H1 (cell line): Measurements from ENCODE around the gene BOK. TPM values are rescaled to one million over a fixed set of nuclear protein-coding genes. Genes with fewer than 3 reads are reported as not detected.

Experiments used
- CTCF ChIA-PET: fragments of 300-600 bp; sonication (Branson Sonifier 250); formaldehyde crosslinking; loops from one replicate; lab custom pipeline; 2021; ENCODE audit not compliant: partially characterized antibody; lab: Charles Lee
- POLR2A ChIA-PET: fragments of 300-600 bp; sonication (Branson Sonifier 250); formaldehyde crosslinking; loops from one replicate; lab custom pipeline; 2021; ENCODE audit warnings: inconsistent platforms; ENCODE audit not compliant: partially characterized antibody; lab: Charles Lee
- DNase-seq, 2 experiments: peaks; one replicate each; pipeline versions ENCODE4 v3.0.0 to v3.0.0-alpha.2; 2010 to 2022; ENCODE audit warnings: low spot score in 2 of 2, low read depth in 1 of 2, mixed read lengths in 1 of 2
- FAIRE-seq: peaks from 2 replicates; lab custom pipeline; 2011; peaks lifted over from hg19 to GRCh38; lab: Jason Lieb, UNC
- H2AFZ ChIP-seq: 2 replicates; pipeline ENCODE4 v1.8.1; 2012; ENCODE audit warnings: low read length, inconsistent platforms
- H2AK5ac ChIP-seq: 2 replicates; pipeline ENCODE4 v1.6.1; 2013; ENCODE audit warnings: low read depth, low read length
- H2BK120ac ChIP-seq: replicated peaks from 2 replicates; pipeline ENCODE3; 2013; ENCODE audit warnings: low read depth, low read length, inconsistent platforms
- H2BK12ac ChIP-seq: 2 replicates; pipeline ENCODE4 v1.6.1; 2013; ENCODE audit warnings: low read depth, low read length
- H2BK15ac ChIP-seq: 2 replicates; pipeline ENCODE4 v1.6.1; 2013; ENCODE audit warnings: low read length
- H2BK20ac ChIP-seq: 2 replicates; pipeline ENCODE4 v1.6.1; 2013; ENCODE audit warnings: low read length
- H2BK5ac ChIP-seq: 2 replicates; pipeline ENCODE4 v1.6.1; 2013; ENCODE audit warnings: low read depth, low read length
- H3K14ac ChIP-seq: 2 replicates; pipeline ENCODE4 v1.6.1; 2013; ENCODE audit warnings: inconsistent platforms; ENCODE audit not compliant: insufficient read length
- H3K18ac ChIP-seq: 2 replicates; pipeline ENCODE4 v1.6.1; 2013; ENCODE audit warnings: low read length; ENCODE audit errors: extremely low read depth
- H3K23ac ChIP-seq: 2 replicates; pipeline ENCODE4 v1.6.1; 2013; ENCODE audit warnings: inconsistent platforms; ENCODE audit not compliant: insufficient read length
- H3K23me2 ChIP-seq: 2 replicates; pipeline ENCODE4 v1.6.1; 2013; ENCODE audit warnings: low read depth, low read length
- H3K27ac ChIP-seq: 2 replicates; pipeline ENCODE4 v1.6.1; 2011; ENCODE audit warnings: low read depth, low read length, inconsistent platforms
- H3K27me3 ChIP-seq, 4 experiments: replicated peaks in 1 of 4; 1 replicate in 1 of 4; 2 replicates in 3 of 4; pipeline versions ENCODE4 v1.6.1 to v1.8.1; 2011 to 2013; ENCODE audit warnings: low read length in 3 of 4, mild to moderate bottlenecking in 3 of 4, inconsistent platforms in 2 of 4, mixed read lengths in 2 of 4, moderate library complexity in 1 of 4; ENCODE audit not compliant: control insufficient read depth in 3 of 4, insufficient read depth in 3 of 4; ENCODE audit errors: extremely low read depth in 1 of 4
- H3K36me3 ChIP-seq, 4 experiments: 2 replicates each; pipeline versions ENCODE4 v1.6.1 to v1.8.1; 2011 to 2013; ENCODE audit warnings: mild to moderate bottlenecking in 4 of 4, low read length in 3 of 4, moderate library complexity in 2 of 4, control low read depth in 1 of 4, inconsistent platforms in 1 of 4; ENCODE audit not compliant: insufficient read depth in 4 of 4, control insufficient read depth in 2 of 4
- H3K4ac ChIP-seq: replicated peaks from 2 replicates; pipeline ENCODE3; 2013; ENCODE audit warnings: low read length, low read depth, mixed read lengths, inconsistent platforms; ENCODE audit not compliant: insufficient read length
- H3K4me1 ChIP-seq, 4 experiments: replicated peaks in 1 of 4; 1 replicate in 1 of 4; 2 replicates in 3 of 4; pipeline versions ENCODE4 v1.6.1 to v1.8.1; 2011 to 2013; ENCODE audit warnings: low read length in 3 of 4, inconsistent platforms in 2 of 4, mixed read lengths in 1 of 4; ENCODE audit not compliant: insufficient read depth in 4 of 4, control insufficient read depth in 3 of 4
- H3K4me2 ChIP-seq, 2 experiments: 2 replicates each; pipeline versions ENCODE4 v1.6.1 to v1.8.1; 2011 to 2013; ENCODE audit warnings: low read depth in 2 of 2, low read length in 2 of 2, control low read depth in 1 of 2, inconsistent platforms in 1 of 2, mild to moderate bottlenecking in 1 of 2; ENCODE audit not compliant: insufficient read depth in 1 of 2
- H3K4me3 ChIP-seq, 4 experiments: fragments of 200-600, 300-600 bp in 1 of 4; sonication (generic), shearing (Covaris generic), sonication (Bioruptor Twin) in 1 of 4; 2 replicates each; pipeline versions ENCODE4 v1.5.1 to v1.8.1; 2011 to 2016; ENCODE audit warnings: low read length in 4 of 4, low read depth in 3 of 4, control low read depth in 2 of 4, inconsistent platforms in 2 of 4, mild to moderate bottlenecking in 2 of 4, mixed read lengths in 1 of 4, moderate library complexity in 1 of 4; ENCODE audit not compliant: insufficient read depth in 2 of 4; ENCODE audit errors: extremely low read depth in 1 of 4
- H3K56ac ChIP-seq: replicated peaks from 2 replicates; pipeline ENCODE3; 2013; ENCODE audit warnings: low read depth, mild to moderate bottlenecking, mixed read lengths, low read length, inconsistent platforms; ENCODE audit not compliant: insufficient read length
- H3K79me1 ChIP-seq: 2 replicates; pipeline ENCODE4 v1.6.1; 2013; ENCODE audit warnings: low read depth, low read length, control low read depth
- H3K79me2 ChIP-seq, 2 experiments: 2 replicates each; pipeline versions ENCODE4 v1.6.1 to v1.8.1; 2012 to 2013; ENCODE audit warnings: low read length in 2 of 2, mild to moderate bottlenecking in 2 of 2, inconsistent platforms in 1 of 2; ENCODE audit not compliant: insufficient read depth in 2 of 2, control insufficient read depth in 1 of 2
- H3K9ac ChIP-seq, 4 experiments: replicated peaks in 1 of 4; 1 replicate in 1 of 4; 2 replicates in 3 of 4; pipeline versions ENCODE4 v1.6.1 to v1.8.1; 2011 to 2013; ENCODE audit warnings: low read depth in 3 of 4, low read length in 3 of 4, control low read depth in 2 of 4, mild to moderate bottlenecking in 2 of 4, moderate library complexity in 2 of 4, inconsistent platforms in 1 of 4; ENCODE audit errors: extremely low read depth in 1 of 4
- H3K9me3 ChIP-seq, 2 experiments: 2 replicates each; pipeline versions ENCODE4 v1.6.1 to v1.8.1; 2012 to 2013; ENCODE audit warnings: mild to moderate bottlenecking in 2 of 2, moderate library complexity in 2 of 2, control low read depth in 1 of 2, inconsistent platforms in 1 of 2, low read depth in 1 of 2, low read length in 1 of 2, mixed read lengths in 1 of 2; ENCODE audit not compliant: insufficient read depth in 2 of 2
- H4K20me1 ChIP-seq, 2 experiments: replicated peaks in 1 of 2; 2 replicates each; pipeline versions ENCODE3 to v1.8.1; 2011 to 2013; ENCODE audit warnings: inconsistent platforms in 2 of 2, low read length in 2 of 2, mild to moderate bottlenecking in 1 of 2; ENCODE audit not compliant: insufficient read depth in 2 of 2, control insufficient read depth in 1 of 2
- H4K5ac ChIP-seq: 2 replicates; pipeline ENCODE4 v1.6.1; 2013; ENCODE audit warnings: low read length, low read depth, mixed read lengths, inconsistent platforms; ENCODE audit not compliant: insufficient read length
- H4K8ac ChIP-seq: 2 replicates; pipeline ENCODE4 v1.8.0; 2013; ENCODE audit warnings: mild to moderate bottlenecking, moderate library complexity, low read length, inconsistent platforms; ENCODE audit not compliant: insufficient read depth; ENCODE audit errors: extremely low read depth
- H4K91ac ChIP-seq: replicated peaks from 2 replicates; pipeline ENCODE3; 2013; ENCODE audit warnings: low read length, mixed read lengths, inconsistent platforms; ENCODE audit not compliant: insufficient read length
- SAP30 ChIP-seq: fragments of 300-600 bp; sonication (generic); IDR thresholded peaks from 2 replicates; pipeline ENCODE4 v1.7.1; 2012; ENCODE audit warnings: low read length, moderate library complexity, mild to moderate bottlenecking, inconsistent platforms; ENCODE audit not compliant: insufficient read depth, insufficient replicate concordance
- WGBS, 2 experiments: shearing (Covaris generic) in 1 of 2; methylation state at CpG; one replicate each; pipeline versions ENCODE4 v1.1.6 to v1.1.7; 2013 to 2015; ENCODE audit warnings: low lambda C conversion rate in 2 of 2, mixed read lengths in 2 of 2, inconsistent platforms in 1 of 2, low coverage in 1 of 2, missing lambda C conversion rate in 1 of 2; ENCODE audit not compliant: insufficient replicate concordance in 2 of 2, insufficient coverage in 1 of 2, insufficient read length in 1 of 2; ENCODE audit errors: extremely low coverage in 1 of 2, missing lambda C conversion rate in 1 of 2; 5-methylcytosine and 5-hydroxymethylcytosine counted together
- polyA plus RNA-seq, 7 experiments: library from polyadenylated mRNA; depleted of rRNA in 3 of 7; stranded (reverse) in 5 of 7; unstranded in 2 of 7; fragments of >200 nt in 5 of 7; fragments of 200-250 nt in 2 of 7; gene quantifications; 1 replicate in 5 of 7; 2 replicates in 1 of 7; 4 replicates in 1 of 7; pipeline versions ENCODE4 v1.2.1 to v1.2.3, GENCODE V29; 2011 to 2013; ENCODE audit warnings: missing spikeins in 2 of 7, mixed read lengths in 2 of 7
- total RNA-seq: library from RNA; stranded (reverse); fragmentation: NEBNext Ultra II Directional; extraction: Animal tissue kit (Norgen Biotek cat#: 25700); gene quantifications from 2 replicates; pipeline ENCODE4 v1.2.1, GENCODE V29; 2021

BOK gene
- total and polyA plus RNA-seq, 2 of the 8 experiments (the other 6 are each of a cell fraction or from before 2014, with no cell fraction given), result 33.7 to 37.6 TPM

GRCh38 chr2:241564596-241565410 lies 6.3 kb downstream of the BOK start:
- Histone ChIP-seq H3K9ac (no peak overlapping the region), H3K36me3 (no peaks in the 10 kb centered on the region), H4K8ac (peak overlapping the region; percentile 25; the same call in 1 of the 2 replicates), H3K4ac (no peak overlapping the region), H3K9me3 (no peaks in the 10 kb centered on the region), H4K91ac (no peak overlapping the region), H3K4me2 (no peak overlapping the region), H3K4me1 (peaks cover 0 to 7% (median 4%) of the 10 kb centered on the region in 4 experiments; a peak in 5 of 7 replicates), H2AK5ac (no peak overlapping the region), H3K56ac (no peak overlapping the region), H3K4me3 (no peak overlapping the region), H2BK15ac (no peak overlapping the region), H3K18ac (no peak overlapping the region), H3K27ac (no peak overlapping the region), H3K79me1 (peaks cover 5% of the 10 kb centered on the region), H2BK12ac (no peak overlapping the region), H2BK120ac (no peak overlapping the region), H2BK20ac (no peak overlapping the region), H2AFZ (no peak overlapping the region), H4K20me1 (peaks cover 6 to 22% of the 10 kb centered on the region in 2 experiments), H4K5ac (no peak overlapping the region), H3K14ac (no peak overlapping the region)
- POLR2A ChIA-PET, result interaction anchor here (0.9 kb wide), 2 partner anchors 9 to 22 kb away, joined by 3 to 4 read pairs; no protein-coding TSS in a partner anchor
- 92% methylated on average over 7 of the region's 36 CpGs; no CpG with 5 or more reads in 1 of the 2 experiments for WGBS, 2 experiments
- DNase-seq, result no peak
- no peak for FAIRE-seq
- TF ChIP-seq SAP30, result no peak
- TF ChIP-seq, all 59 proteins: peak for 0
- Histone ChIP-seq H3K23ac (no peak overlapping the region), H3K27me3 (peaks cover 0 to 1% (median 0%) of the 10 kb centered on the region in 4 experiments; a peak in 3 of 7 replicates), H3K79me2 (peaks cover 0 to 5% of the 10 kb centered on the region in 2 experiments; a peak in 1 of 4 replicates), H2BK5ac (no peak overlapping the region; the same call in 1 of the 2 replicates), H3K23me2 (peaks cover 1% of the 10 kb centered on the region; the same call in 1 of the 2 replicates)
- CTCF ChIA-PET, result interaction anchor here (0.6 to 3.0 kb wide), 4 partner anchors 9 to 53 kb away, joined by 3 to 9 read pairs (median 3); no protein-coding TSS in a partner anchor
